Tibial nerve (tissue), 4 donors: ENCODE measurements around the gene SECTM1. TPM values are rescaled to one million over a fixed set of nuclear protein-coding genes. Genes with fewer than 3 reads are reported as not detected.

Experiments
- DNase-seq, 2 donors: peaks; one replicate each; pipeline ENCODE4 v3.0.0-alpha.2; 2019; ENCODE audit warnings: low spot score in 2 of 2
- H3K27ac ChIP-seq, 4 donors: fragments of 200-600 bp; sonication (generic) in 3 of 4; one replicate each; pipeline ENCODE4 v1.5.1; 2017 to 2019; ENCODE audit warnings: mild to moderate bottlenecking in 1 of 4
- H3K27me3 ChIP-seq, 2 donors: fragments of 200-600 bp; sonication (generic) in 1 of 2; one replicate each; pipeline versions ENCODE4 v1.5.1 to v1.6.0; 2017 to 2019
- H3K36me3 ChIP-seq, 3 donors: fragments of 200-600 bp; sonication (generic); one replicate each; pipeline ENCODE4 v1.5.1; 2018 to 2019
- H3K4me1 ChIP-seq, 4 donors: fragments of 200-600 bp; sonication (generic) in 3 of 4; one replicate each; pipeline ENCODE4 v1.5.1; 2017 to 2019
- H3K4me3 ChIP-seq, 4 donors: fragments of 200-600 bp; sonication (generic) in 3 of 4; one replicate each; pipeline ENCODE4 v1.5.1; 2017 to 2019; ENCODE audit warnings: mild to moderate bottlenecking in 1 of 4, moderate library complexity in 1 of 4
- H3K9me3 ChIP-seq, 4 donors: fragments of 200-600 bp; sonication (generic) in 3 of 4; one replicate each; pipeline ENCODE4 v1.5.1; 2017 to 2019
- CTCF ChIP-seq, 5 experiments: fragments of 200-600 bp in 3 of 5; fragments of 450-650 bp in 2 of 5; sonication (generic) in 3 of 5; IDR thresholded peaks; one replicate each; pipeline ENCODE4 v1.5.1; 2016 to 2019; ENCODE audit warnings: antibody characterized with exemption in 5 of 5, mild to moderate bottlenecking in 3 of 5, moderate library complexity in 2 of 5
- EP300 ChIP-seq, 2 donors: sonication (generic); formaldehyde crosslinking; IDR thresholded peaks; one replicate each; pipeline ENCODE4 v1.6.1; 2017; ENCODE audit warnings: antibody characterized with exemption in 2 of 2, mild to moderate bottlenecking in 1 of 2
- POLR2A ChIP-seq, 2 donors: fragments of 450-650 bp; IDR thresholded peaks; one replicate each; pipeline ENCODE4 v1.6.1; 2017; ENCODE audit warnings: antibody characterized with exemption in 2 of 2, mild to moderate bottlenecking in 2 of 2, moderate library complexity in 2 of 2
- WGBS, 2 donors: methylation state at CpG; one replicate each; pipeline ENCODE4 v1.1.5; 2018; 5-methylcytosine and 5-hydroxymethylcytosine counted together
- total RNA-seq, 4 donors: library from RNA; depleted of rRNA; stranded (reverse); fragments of >200 nt; gene quantifications; one replicate each; pipeline ENCODE4 v1.1.0, GENCODE V29; 2016

Gene SECTM1
- total RNA-seq, 4 donors from 2014 or later, result 6.9 to 12.6 (median 11.3) TPM

- H3K36me3 ChIP-seq, result no peaks in the 10 kb centered on the region
- no peak overlapping the region for H3K4me3 ChIP-seq
- no peaks in the 10 kb centered on the region for H3K4me1 ChIP-seq
- 60 to 80% methylated on average over 1 to 2 of the region's 2 CpGs for WGBS, 2 donors
- H3K27me3 ChIP-seq, result peaks cover 0 to 33% of the 10 kb centered on the region in 2 donors
- TF ChIP-seq POLR2A (IDR thresholded peaks at IDR 0.05) (no peak), EP300 (IDR thresholded peaks at IDR 0.05) (no peak), CTCF (IDR thresholded peaks at IDR 0.05) (no peak)
- DNase-seq, result no peak
- no peak overlapping the region for H3K27ac ChIP-seq
- H3K9me3 ChIP-seq, result no peaks in the 10 kb centered on the region
These were observed 23.8 kb upstream of the SECTM1 start for GRCh38 chr17:82357394-82357793.

- peaks cover 0 to 33% of the 10 kb centered on the region in 2 donors for H3K27me3 ChIP-seq
- no peaks in the 10 kb centered on the region for H3K36me3 ChIP-seq
- no peak overlapping the region for H3K4me3 ChIP-seq
- H3K9me3 ChIP-seq, result no peaks in the 10 kb centered on the region
- 51 to 58% methylated on average over 20 of the region's 20 CpGs for whole genome bisulfite sequencing, 2 donors
- TF ChIP-seq EP300 (IDR thresholded peaks at IDR 0.05) (no peak), CTCF (IDR thresholded peaks at IDR 0.05) (no peak), POLR2A (IDR thresholded peaks at IDR 0.05) (no peak)
- peaks cover 0 to 3% (median 1%) of the 10 kb centered on the region in 4 donors for H3K4me1 ChIP-seq
- H3K27ac ChIP-seq, result no peak overlapping the region
- DNase-seq, result no peak
These were observed 23.3 kb upstream of the SECTM1 start for GRCh38 chr17:82356845-82357355.

- TF ChIP-seq EP300 (IDR thresholded peaks at IDR 0.05) (no peak), CTCF (IDR thresholded peaks at IDR 0.05) (no peak), POLR2A (IDR thresholded peaks at IDR 0.05) (no peak)
- Histone ChIP-seq H3K4me3 (no peak overlapping the region), H3K9me3 (no peaks in the 10 kb centered on the region), H3K4me1 (peaks cover 0 to 8% (median 3%) of the 10 kb centered on the region in 4 donors), H3K27me3 (peaks cover 0 to 33% of the 10 kb centered on the region in 2 donors), H3K27ac (no peak overlapping the region), H3K36me3 (no peaks in the 10 kb centered on the region)
- DNase-seq, result no peak
- WGBS, 2 donors, result 51 to 62% methylated on average over 11 of the region's 11 CpGs
These were observed 22.3 kb upstream of the SECTM1 start for GRCh38 chr17:82355770-82356427.

- 83 to 90% methylated on average over 7 of the region's 7 CpGs for WGBS, 2 donors
- TF ChIP-seq EP300 (IDR thresholded peaks at IDR 0.05) (no peak), CTCF (IDR thresholded peaks at IDR 0.05) (no peak), POLR2A (IDR thresholded peaks at IDR 0.05) (no peak)
- H3K27me3 ChIP-seq, result peaks cover 0 to 33% of the 10 kb centered on the region in 2 donors
- H3K36me3 ChIP-seq, result no peaks in the 10 kb centered on the region
- H3K9me3 ChIP-seq, result no peaks in the 10 kb centered on the region
- H3K27ac ChIP-seq, result no peak overlapping the region
- no peak overlapping the region for H3K4me3 ChIP-seq
- no peak for DNase-seq
- H3K4me1 ChIP-seq, result peaks cover 0 to 8% (median 4%) of the 10 kb centered on the region in 4 donors
These were observed 21.3 kb upstream of the SECTM1 start for GRCh38 chr17:82354804-82355308.

GRCh38 chr17:82353484-82353883 is 19.9 kb upstream of the SECTM1 start:
- 87 to 100% methylated on average over 1 to 6 of the region's 8 CpGs for WGBS, 2 donors

More at GRCh38 chr17:82353484-82353883, 19.9 kb upstream of the SECTM1 start:
- Histone ChIP-seq H3K27ac (no peak overlapping the region), H3K9me3 (no peaks in the 10 kb centered on the region), H3K27me3 (peaks cover 0 to 23% of the 10 kb centered on the region in 2 donors), H3K36me3 (no peaks in the 10 kb centered on the region), H3K4me3 (no peak overlapping the region), H3K4me1 (peaks cover 0 to 18% (median 4%) of the 10 kb centered on the region in 4 donors)
- no peak for DNase-seq
- no peak for TF ChIP-seq EP300 (IDR thresholded peaks at IDR 0.05)
- TF ChIP-seq POLR2A (IDR thresholded peaks at IDR 0.05), result no peak
- TF ChIP-seq CTCF (IDR thresholded peaks at IDR 0.05), result no peak
